ENCODE measurements around the gene ECEL1. TPM values are rescaled to one million over a fixed set of nuclear protein-coding genes. Genes with fewer than 3 reads are reported as not detected.

Gene ECEL1
- total and polyA plus RNA-seq, 2 experiments from 2014 or later, result 6.7 to 17.5 TPM

DNA sequence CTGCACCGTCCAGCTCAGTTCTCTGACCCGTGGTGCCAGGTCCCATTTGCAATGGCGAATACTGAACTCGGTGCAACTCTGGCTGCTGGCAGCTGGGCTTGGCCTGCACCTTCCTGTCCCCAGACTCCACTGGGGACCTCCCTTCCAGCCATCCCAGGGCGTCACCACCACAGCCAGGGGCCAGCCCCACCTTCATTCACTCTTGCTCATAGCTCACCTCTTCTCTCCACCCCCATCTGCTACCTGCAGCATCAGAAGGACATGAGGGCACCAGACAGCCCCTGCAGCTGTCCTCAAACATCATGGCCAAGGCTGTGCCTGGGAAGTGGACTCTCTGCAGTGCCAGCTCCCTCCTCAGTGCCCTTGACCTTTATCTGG lies 47.9 kb downstream of the ECEL1 start (continued):
- TF ChIP-seq, protein P1, sequence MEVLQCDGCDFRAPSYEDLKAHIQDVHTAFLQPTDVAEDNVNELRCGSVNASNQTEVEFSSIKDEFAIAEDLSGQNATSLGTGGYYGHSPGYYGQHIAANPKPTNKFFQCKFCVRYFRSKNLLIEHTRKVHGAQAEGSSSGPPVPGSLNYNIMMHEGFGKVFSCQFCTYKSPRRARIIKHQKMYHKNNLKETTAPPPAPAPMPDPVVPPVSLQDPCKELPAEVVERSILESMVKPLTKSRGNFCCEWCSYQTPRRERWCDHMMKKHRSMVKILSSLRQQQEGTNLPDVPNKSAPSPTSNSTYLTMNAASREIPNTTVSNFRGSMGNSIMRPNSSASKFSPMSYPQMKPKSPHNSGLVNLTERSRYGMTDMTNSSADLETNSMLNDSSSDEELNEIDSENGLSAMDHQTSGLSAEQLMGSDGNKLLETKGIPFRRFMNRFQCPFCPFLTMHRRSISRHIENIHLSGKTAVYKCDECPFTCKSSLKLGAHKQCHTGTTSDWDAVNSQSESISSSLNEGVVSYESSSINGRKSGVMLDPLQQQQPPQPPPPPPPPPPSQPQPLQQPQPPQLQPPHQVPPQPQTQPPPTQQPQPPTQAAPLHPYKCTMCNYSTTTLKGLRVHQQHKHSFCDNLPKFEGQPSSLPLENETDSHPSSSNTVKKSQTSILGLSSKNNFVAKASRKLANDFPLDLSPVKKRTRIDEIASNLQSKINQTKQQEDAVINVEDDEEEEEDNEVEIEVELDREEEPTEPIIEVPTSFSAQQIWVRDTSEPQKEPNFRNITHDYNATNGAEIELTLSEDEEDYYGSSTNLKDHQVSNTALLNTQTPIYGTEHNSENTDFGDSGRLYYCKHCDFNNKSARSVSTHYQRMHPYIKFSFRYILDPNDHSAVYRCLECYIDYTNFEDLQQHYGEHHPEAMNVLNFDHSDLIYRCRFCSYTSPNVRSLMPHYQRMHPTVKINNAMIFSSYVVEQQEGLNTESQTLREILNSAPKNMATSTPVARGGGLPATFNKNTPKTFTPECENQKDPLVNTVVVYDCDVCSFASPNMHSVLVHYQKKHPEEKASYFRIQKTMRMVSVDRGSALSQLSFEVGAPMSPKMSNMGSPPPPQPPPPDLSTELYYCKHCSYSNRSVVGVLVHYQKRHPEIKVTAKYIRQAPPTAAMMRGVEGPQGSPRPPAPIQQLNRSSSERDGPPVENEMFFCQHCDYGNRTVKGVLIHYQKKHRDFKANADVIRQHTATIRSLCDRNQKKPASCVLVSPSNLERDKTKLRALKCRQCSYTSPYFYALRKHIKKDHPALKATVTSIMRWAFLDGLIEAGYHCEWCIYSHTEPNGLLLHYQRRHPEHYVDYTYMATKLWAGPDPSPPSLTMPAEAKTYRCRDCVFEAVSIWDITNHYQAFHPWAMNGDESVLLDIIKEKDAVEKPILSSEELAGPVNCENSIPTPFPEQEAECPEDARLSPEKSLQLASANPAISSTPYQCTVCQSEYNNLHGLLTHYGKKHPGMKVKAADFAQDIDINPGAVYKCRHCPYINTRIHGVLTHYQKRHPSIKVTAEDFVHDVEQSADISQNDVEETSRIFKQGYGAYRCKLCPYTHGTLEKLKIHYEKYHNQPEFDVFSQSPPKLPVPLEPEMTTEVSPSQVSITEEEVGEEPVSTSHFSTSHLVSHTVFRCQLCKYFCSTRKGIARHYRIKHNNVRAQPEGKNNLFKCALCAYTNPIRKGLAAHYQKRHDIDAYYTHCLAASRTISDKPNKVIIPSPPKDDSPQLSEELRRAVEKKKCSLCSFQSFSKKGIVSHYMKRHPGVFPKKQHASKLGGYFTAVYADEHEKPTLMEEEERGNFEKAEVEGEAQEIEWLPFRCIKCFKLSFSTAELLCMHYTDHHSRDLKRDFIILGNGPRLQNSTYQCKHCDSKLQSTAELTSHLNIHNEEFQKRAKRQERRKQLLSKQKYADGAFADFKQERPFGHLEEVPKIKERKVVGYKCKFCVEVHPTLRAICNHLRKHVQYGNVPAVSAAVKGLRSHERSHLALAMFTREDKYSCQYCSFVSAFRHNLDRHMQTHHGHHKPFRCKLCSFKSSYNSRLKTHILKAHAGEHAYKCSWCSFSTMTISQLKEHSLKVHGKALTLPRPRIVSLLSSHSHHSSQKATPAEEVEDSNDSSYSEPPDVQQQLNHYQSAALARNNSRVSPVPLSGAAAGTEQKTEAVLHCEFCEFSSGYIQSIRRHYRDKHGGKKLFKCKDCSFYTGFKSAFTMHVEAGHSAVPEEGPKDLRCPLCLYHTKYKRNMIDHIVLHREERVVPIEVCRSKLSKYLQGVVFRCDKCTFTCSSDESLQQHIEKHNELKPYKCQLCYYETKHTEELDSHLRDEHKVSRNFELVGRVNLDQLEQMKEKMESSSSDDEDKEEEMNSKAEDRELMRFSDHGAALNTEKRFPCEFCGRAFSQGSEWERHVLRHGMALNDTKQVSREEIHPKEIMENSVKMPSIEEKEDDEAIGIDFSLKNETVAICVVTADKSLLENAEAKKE (CRISPR knock-in tag; IDR thresholded peaks at IDR 0.05), result no peak

DNA sequence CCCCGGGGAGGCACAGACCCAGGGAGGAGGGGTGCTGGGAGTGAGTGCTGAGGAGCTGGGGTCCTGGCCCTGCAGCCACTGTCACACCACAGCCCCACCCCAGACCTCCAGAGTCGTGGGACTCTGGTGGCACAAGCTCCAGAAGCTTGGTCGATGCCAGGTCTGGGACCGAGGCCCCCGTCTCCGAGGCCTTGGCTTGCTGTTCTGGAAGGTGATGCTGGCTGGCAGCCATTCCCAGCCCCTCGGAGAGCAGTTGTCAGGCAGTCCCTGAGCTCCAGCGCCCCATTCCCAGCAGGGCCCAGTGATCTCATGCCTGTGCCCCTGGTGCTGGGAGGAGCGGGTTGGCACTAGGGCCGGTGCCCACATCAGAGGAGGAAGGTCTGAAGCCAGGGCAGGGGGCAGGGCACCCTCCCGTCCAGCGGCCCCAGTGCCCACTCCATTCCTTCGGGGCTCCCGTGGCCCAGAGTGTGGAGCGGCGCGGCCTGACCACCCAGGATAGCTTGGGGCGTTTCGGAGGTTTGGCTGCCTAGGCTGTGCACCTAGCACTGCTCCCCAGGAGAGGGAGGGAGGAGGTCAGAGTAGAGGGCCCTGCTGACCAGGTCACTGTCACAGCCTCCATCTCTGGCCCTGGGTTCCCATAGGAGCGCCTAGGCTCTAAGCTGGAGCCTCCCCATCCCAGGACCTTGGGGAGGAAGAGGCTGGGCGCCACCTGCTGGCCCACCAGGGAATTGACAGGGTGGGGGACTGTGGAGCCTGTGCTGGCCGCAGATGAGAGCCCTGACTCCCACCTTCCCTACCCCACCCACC lies 48.5 kb downstream of the ECEL1 start:
- Histone ChIP-seq H3K27me3 (ENCODE audit: insufficient read depth) (no peaks in the 10 kb centered on the region), H3F3A (replicated peaks; ENCODE audit: low read depth) (no peaks in the 10 kb centered on the region), H3K79me2 (replicated peaks; ENCODE audit: insufficient read depth) (no peaks in the 10 kb centered on the region), H3K9me2 (ENCODE audit: insufficient read depth) (no peaks in the 10 kb centered on the region), H2AFZ (no peak overlapping the region), H4K20me1 (replicated peaks; ENCODE audit: insufficient read depth) (no peaks in the 10 kb centered on the region), H3K27ac (ENCODE audit: low read depth) (no peak overlapping the region), H3K4me2 (no peak overlapping the region), H3K4me3 (no peak overlapping the region), H3K4me1 (ENCODE audit: insufficient read depth) (no peaks in the 10 kb centered on the region), H3K36me3 (ENCODE audit: insufficient read depth) (no peaks in the 10 kb centered on the region)
- H3K27ac Mint-ChIP-seq, result no peak overlapping the region
- H3K4me1 Mint-ChIP-seq, result peaks cover 4% of the 10 kb centered on the region; the same call in 2 of the 3 replicates
- peaks cover 17% of the 10 kb centered on the region for H3K27me3 Mint-ChIP-seq (ENCODE audit: insufficient read depth, low read depth, poor library complexity)
- TF ChIP-seq, protein P2, sequence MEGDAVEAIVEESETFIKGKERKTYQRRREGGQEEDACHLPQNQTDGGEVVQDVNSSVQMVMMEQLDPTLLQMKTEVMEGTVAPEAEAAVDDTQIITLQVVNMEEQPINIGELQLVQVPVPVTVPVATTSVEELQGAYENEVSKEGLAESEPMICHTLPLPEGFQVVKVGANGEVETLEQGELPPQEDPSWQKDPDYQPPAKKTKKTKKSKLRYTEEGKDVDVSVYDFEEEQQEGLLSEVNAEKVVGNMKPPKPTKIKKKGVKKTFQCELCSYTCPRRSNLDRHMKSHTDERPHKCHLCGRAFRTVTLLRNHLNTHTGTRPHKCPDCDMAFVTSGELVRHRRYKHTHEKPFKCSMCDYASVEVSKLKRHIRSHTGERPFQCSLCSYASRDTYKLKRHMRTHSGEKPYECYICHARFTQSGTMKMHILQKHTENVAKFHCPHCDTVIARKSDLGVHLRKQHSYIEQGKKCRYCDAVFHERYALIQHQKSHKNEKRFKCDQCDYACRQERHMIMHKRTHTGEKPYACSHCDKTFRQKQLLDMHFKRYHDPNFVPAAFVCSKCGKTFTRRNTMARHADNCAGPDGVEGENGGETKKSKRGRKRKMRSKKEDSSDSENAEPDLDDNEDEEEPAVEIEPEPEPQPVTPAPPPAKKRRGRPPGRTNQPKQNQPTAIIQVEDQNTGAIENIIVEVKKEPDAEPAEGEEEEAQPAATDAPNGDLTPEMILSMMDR (conservative IDR thresholded peaks at IDR 0.05; ENCODE audit: low read depth in 2 of 2), result peak; percentile 47 to 58
- TF ChIP-seq CREB1 (CRISPR knock-in tag; IDR thresholded peaks at IDR 0.05; ENCODE audit: low read depth), result no peak
- no peak overlapping the region for H3K4me3 Mint-ChIP-seq
- DNase-seq (ENCODE audit: low spot score) (no peak), ATAC-seq (peak; percentile 72)
- no peaks in the 10 kb centered on the region for H3K9me3 Mint-ChIP-seq
- no peaks in the 10 kb centered on the region for H3K36me3 Mint-ChIP-seq (ENCODE audit: low read depth)
